Suprapubic skin (tissue), 4 donors: ENCODE measurements around the gene VSTM2B. TPM values are rescaled to one million over a fixed set of nuclear protein-coding genes. Genes with fewer than 3 reads are reported as not detected.

Source experiments
- DNase-seq, 2 donors: peaks; one replicate each; pipeline ENCODE4 v3.0.0-alpha.2; 2019; ENCODE audit warnings: low spot score in 2 of 2
- H3K27ac ChIP-seq: fragments of 200-600 bp; sonication (generic); one replicate; pipeline ENCODE4 v1.5.1; 2019
- H3K27me3 ChIP-seq: fragments of 200-600 bp; sonication (generic); one replicate; pipeline ENCODE4 v1.5.1; 2019
- H3K36me3 ChIP-seq: fragments of 200-600 bp; sonication (generic); one replicate; pipeline ENCODE4 v1.5.1; 2019
- H3K4me1 ChIP-seq: fragments of 200-600 bp; sonication (generic); one replicate; pipeline ENCODE4 v1.5.1; 2019
- H3K4me3 ChIP-seq: fragments of 200-600 bp; sonication (generic); one replicate; pipeline ENCODE4 v1.5.1; 2019; ENCODE audit warnings: mild to moderate bottlenecking
- H3K9me3 ChIP-seq: fragments of 200-600 bp; sonication (generic); one replicate; pipeline ENCODE4 v1.5.1; 2019
- CTCF ChIP-seq, 2 donors: fragments of 200-600 bp in 1 of 2; fragments of 450-650 bp in 1 of 2; sonication (generic) in 1 of 2; IDR thresholded peaks; one replicate each; pipeline ENCODE4 v1.5.1; 2016 to 2019; ENCODE audit warnings: antibody characterized with exemption in 2 of 2, mild to moderate bottlenecking in 1 of 2, moderate library complexity in 1 of 2
- EP300 ChIP-seq: sonication (generic); formaldehyde crosslinking; IDR thresholded peaks from one replicate; pipeline ENCODE4 v1.6.1; 2017; ENCODE audit warnings: antibody characterized with exemption
- POLR2A ChIP-seq, 2 donors: fragments of 450-650 bp; IDR thresholded peaks; one replicate each; pipeline ENCODE4 v1.6.1; 2017; ENCODE audit warnings: antibody characterized with exemption in 2 of 2, mild to moderate bottlenecking in 2 of 2, moderate library complexity in 2 of 2
- POLR2AphosphoS5 ChIP-seq, 3 donors: sonication (generic); formaldehyde crosslinking; IDR thresholded peaks; one replicate each; pipeline ENCODE4 v1.6.1; 2017; ENCODE audit warnings: antibody characterized with exemption in 3 of 3
- WGBS: methylation state at CpG from one replicate; pipeline ENCODE4 v1.1.5; 2018; 5-methylcytosine and 5-hydroxymethylcytosine counted together
- total RNA-seq, 4 donors: library from RNA; depleted of rRNA; stranded (reverse); fragments of >200 nt; gene quantifications; one replicate each; pipeline ENCODE4 v1.1.0, GENCODE V29; 2016

Gene VSTM2B
- total RNA-seq: not detected

GRCh38 chr19:29525901-29526729 is at the start of gene VSTM2B:
VSTM2B (plus strand) TSS chr19:29525994; CDS start chr19:29526584, 590 bp downstream.
- TF ChIP-seq POLR2AphosphoS5 (IDR thresholded peaks at IDR 0.05) (no peak), POLR2A (IDR thresholded peaks at IDR 0.05) (no peak), EP300 (no peak), CTCF (IDR thresholded peaks at IDR 0.05) (no peak)
- H3K4me3 ChIP-seq: peak within 1 kb of the TSS; percentile 32
- no peak for DNase-seq
- no peaks in the 10 kb centered on the region for H3K9me3 ChIP-seq
- peaks cover 54% of the 10 kb centered on the region for H3K4me1 ChIP-seq
- H3K36me3 ChIP-seq: no peaks in the 10 kb centered on the region
- H3K27ac ChIP-seq: no peak within 1 kb of the TSS
- no CpG with 5 or more reads among the region's 104 CpGs for WGBS
- H3K27me3 ChIP-seq: peaks cover 98% of the 10 kb centered on the region

GRCh38 chr19:29476528-29476927 is 49.3 kb upstream of the VSTM2B start:
- no peaks in the 10 kb centered on the region for H3K36me3 ChIP-seq
- no peaks in the 10 kb centered on the region for H3K4me1 ChIP-seq
- no peak overlapping the region for H3K27ac ChIP-seq
- WGBS: 64% methylated on average over 4 of the region's 4 CpGs
- no peaks in the 10 kb centered on the region for H3K9me3 ChIP-seq
- H3K4me3 ChIP-seq: no peak overlapping the region
- DNase-seq: no peak
- no peak for TF ChIP-seq EP300
- no peak for TF ChIP-seq POLR2A (IDR thresholded peaks at IDR 0.05)
- no peak for TF ChIP-seq CTCF (IDR thresholded peaks at IDR 0.05)
- TF ChIP-seq POLR2AphosphoS5 (IDR thresholded peaks at IDR 0.05): no peak
- H3K27me3 ChIP-seq: peaks cover 6% of the 10 kb centered on the region

- TF ChIP-seq POLR2A (IDR thresholded peaks at IDR 0.05): no peak
- no peak for TF ChIP-seq EP300
- Histone ChIP-seq H3K4me3 (no peak overlapping the region), H3K9me3 (no peaks in the 10 kb centered on the region), H3K36me3 (no peaks in the 10 kb centered on the region), H3K27ac (no peak overlapping the region), H3K27me3 (peaks cover 6% of the 10 kb centered on the region), H3K4me1 (no peaks in the 10 kb centered on the region)
- DNase-seq: peak in 1 of 2 donors; percentile 56
- WGBS: 92% methylated on average over 7 of the region's 16 CpGs
Observed at GRCh38 chr19:29477831-29478577, 47.8 kb upstream of the VSTM2B start.

- no peak overlapping the region for H3K4me3 ChIP-seq
- H3K9me3 ChIP-seq: no peaks in the 10 kb centered on the region
- WGBS: 60% methylated on average over 32 of the region's 34 CpGs
- DNase-seq: peak in 1 of 2 donors; percentile 71
- no peaks in the 10 kb centered on the region for H3K36me3 ChIP-seq
- TF ChIP-seq EP300 (no peak), CTCF (IDR thresholded peaks at IDR 0.05) (peak in 1 of 2 donors; percentile 12)
- no peaks in the 10 kb centered on the region for H3K4me1 ChIP-seq
- no peak overlapping the region for H3K27ac ChIP-seq
- H3K27me3 ChIP-seq: peaks cover 6% of the 10 kb centered on the region
Observed at GRCh38 chr19:29478578-29479565, 46.9 kb upstream of the VSTM2B start.

- no peak overlapping the region for H3K4me3 ChIP-seq
- TF ChIP-seq CTCF (IDR thresholded peaks at IDR 0.05): no peak
- TF ChIP-seq POLR2A (IDR thresholded peaks at IDR 0.05): no peak
- TF ChIP-seq POLR2AphosphoS5 (IDR thresholded peaks at IDR 0.05): no peak
- TF ChIP-seq EP300: no peak
- no peak for DNase-seq
- no peak overlapping the region for H3K27ac ChIP-seq
- peaks cover 6% of the 10 kb centered on the region for H3K27me3 ChIP-seq
- WGBS: 69% methylated on average over 2 of the region's 3 CpGs
- no peaks in the 10 kb centered on the region for H3K9me3 ChIP-seq
- no peaks in the 10 kb centered on the region for H3K36me3 ChIP-seq
- H3K4me1 ChIP-seq: no peaks in the 10 kb centered on the region
Observed at GRCh38 chr19:29479941-29480340, 45.9 kb upstream of the VSTM2B start.
